ENCODE measurements around the gene TBL2.

DNA sequence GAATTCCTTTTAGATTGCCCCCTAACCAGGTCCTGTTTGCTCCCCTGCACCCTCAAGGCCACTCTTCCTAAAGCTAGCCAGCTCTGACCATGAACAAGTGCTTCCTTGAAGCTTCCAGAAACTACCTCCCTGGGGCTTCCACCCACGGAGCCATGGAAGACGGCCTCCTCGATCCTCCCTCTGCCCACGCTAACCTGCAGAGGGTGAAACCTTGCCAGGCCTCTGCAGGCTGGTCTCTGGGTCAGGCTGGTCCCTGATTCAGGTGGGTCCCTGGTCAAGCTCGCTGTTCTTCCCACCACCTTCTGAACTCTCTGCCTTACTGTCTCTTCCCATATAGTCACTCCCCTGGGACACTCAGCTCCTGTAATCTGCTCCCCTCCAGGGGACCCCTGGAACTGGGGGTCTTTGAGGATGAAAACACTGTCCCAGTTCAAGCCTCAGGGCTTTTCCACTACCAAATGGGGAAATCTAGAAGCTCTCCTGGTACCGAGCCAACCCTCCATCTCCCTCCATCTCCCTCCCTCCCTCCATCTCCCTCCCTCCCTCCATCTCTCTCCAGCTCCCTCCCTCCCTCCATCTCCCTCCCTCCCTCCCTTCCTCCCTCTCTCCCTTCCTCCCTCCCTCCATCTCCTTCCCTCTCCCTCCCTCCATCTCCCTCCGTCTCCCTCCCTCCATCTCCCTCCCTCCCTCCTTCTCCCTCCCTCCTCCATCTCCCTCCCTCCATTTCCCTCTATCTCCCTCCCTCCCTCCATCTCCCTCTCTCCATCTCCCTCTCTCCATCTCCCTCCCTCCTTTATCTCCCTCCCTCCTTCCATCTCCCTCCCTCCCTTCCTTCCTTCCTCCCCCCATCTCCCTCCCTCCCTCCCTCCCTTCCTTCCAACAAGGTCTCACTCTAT, 43.0 kb upstream of the TBL2 start:
- TF ChIP-seq EZH2phosphoT487 (IDR thresholded peaks at IDR 0.05; ENCODE audit: insufficient read depth, low read depth) (no peak), EZH2 (IDR thresholded peaks at IDR 0.05; ENCODE audit: insufficient read depth, poor library complexity, severe bottlenecking) (no peak)
